PC-3 (cell line): ENCODE data around the gene LZTFL1. TPM values are rescaled to one million over a fixed set of nuclear protein-coding genes. Genes with fewer than 3 reads are reported as not detected.

Experiments used
- ATAC-seq: fragments of 200-7000 bp; cut with Tn5 transposase; 2 replicates; pipeline ENCODE4 v1.9.1; 2020; ENCODE audit warnings: mild to moderate bottlenecking, moderate library complexity
- BruUV-seq: library from RNA; stranded (reverse); fragments of 400-500 nt; replicated peaks from 2 replicates; lab custom pipeline; 2021; lab: Mats Ljungman, UMichigan
- CTCF ChIA-PET: fragments of 300-600 bp; sonication (Branson Sonifier 250); formaldehyde crosslinking; loops from one replicate; lab custom pipeline; 2022; ENCODE audit warnings: antibody characterized with exemption; lab: Charles Lee
- POLR2A ChIA-PET: fragments of 300-600 bp; sonication (Branson Sonifier 250); formaldehyde crosslinking; loops from one replicate; lab custom pipeline; 2022; ENCODE audit warnings: antibody characterized with exemption; ENCODE audit not compliant: unreplicated experiment; lab: Charles Lee
- DNase-seq: peaks from one replicate; pipeline ENCODE4 v3.0.0-alpha.2; 2015
- H2AFZ ChIP-seq: fragments of 300-600 bp; sonication (generic); 2 replicates; pipeline ENCODE4 v1.6.0; 2016; ENCODE audit warnings: antibody characterized with exemption, low read length
- H3F3A ChIP-seq: fragments of 300-600 bp; sonication (generic); one replicate; pipeline ENCODE4 v1.6.0; 2017; ENCODE audit warnings: antibody characterized with exemption, low read length, control low read depth, mild to moderate bottlenecking; ENCODE audit not compliant: unreplicated experiment
- H3K27ac ChIP-seq: fragments of 300-600 bp; sonication (generic); 2 replicates; pipeline ENCODE4 v1.5.1; 2016; ENCODE audit warnings: mild to moderate bottlenecking, low read length
- H3K27me3 ChIP-seq: fragments of 300-600 bp; sonication (generic); 2 replicates; pipeline ENCODE4 v1.6.1; 2016; ENCODE audit warnings: low read length, mixed read lengths
- H3K36me3 ChIP-seq: fragments of 300-600 bp; sonication (generic); 2 replicates; pipeline ENCODE4 v1.6.1; 2016; ENCODE audit warnings: low read depth, mixed run types, low read length, mixed read lengths
- H3K4me1 ChIP-seq: fragments of 300-600 bp; sonication (generic); 2 replicates; pipeline ENCODE4 v1.5.1; 2016; ENCODE audit warnings: low read length; ENCODE audit not compliant: insufficient read depth
- H3K4me2 ChIP-seq: fragments of 300-600 bp; sonication (generic); 2 replicates; pipeline ENCODE4 v1.6.0; 2016; ENCODE audit warnings: low read length
- H3K4me3 ChIP-seq: fragments of 300-600 bp; sonication (generic); 2 replicates; pipeline ENCODE4 v1.5.1; 2016; ENCODE audit warnings: mild to moderate bottlenecking, low read length, mixed read lengths
- H3K79me2 ChIP-seq: fragments of 300-600 bp; sonication (generic); 2 replicates; pipeline ENCODE4 v1.6.1; 2017; ENCODE audit warnings: low read length, mixed read lengths
- H3K9ac ChIP-seq: fragments of 300-600 bp; sonication (generic); 2 replicates; pipeline ENCODE4 v1.6.0; 2016; ENCODE audit warnings: mild to moderate bottlenecking, low read length
- H3K9me2 ChIP-seq: fragments of 300-600 bp; sonication (generic); replicated peaks from 2 replicates; pipeline ENCODE4 v1.6.1; 2016; ENCODE audit warnings: mixed run types, low read length, mixed read lengths
- H3K9me3 ChIP-seq: fragments of 300-600 bp; sonication (generic); 2 replicates; pipeline ENCODE4 v1.6.1; 2016; ENCODE audit warnings: low read length, mixed read lengths
- H4K20me1 ChIP-seq: fragments of 300-600 bp; sonication (generic); 2 replicates; pipeline ENCODE4 v1.6.1; 2016; ENCODE audit warnings: low read length, mixed read lengths
- CTCF ChIP-seq: fragments of 300-600 bp; sonication (generic); conservative IDR thresholded peaks from 2 replicates; pipeline ENCODE4 v1.5.1; 2017; ENCODE audit warnings: antibody characterized with exemption, low read depth, mild to moderate bottlenecking, low read length
- EZH2 ChIP-seq: fragments of 300-600 bp; sonication (generic); IDR thresholded peaks from one replicate; pipeline ENCODE4 v1.6.1; 2017; ENCODE audit warnings: antibody characterized with exemption, mild to moderate bottlenecking, low read length; ENCODE audit not compliant: unreplicated experiment
- EZH2phosphoT487 ChIP-seq: fragments of 300-600 bp; sonication (generic); IDR thresholded peaks from 2 replicates; pipeline ENCODE4 v1.6.1; 2018; ENCODE audit warnings: mild to moderate bottlenecking, antibody characterized with exemption, low read length, borderline replicate concordance
- intact Hi-C: fragments of 100-400 bp; cut with micrococcal nuclease; formaldehyde crosslinking; loops from 2 replicates; pipeline ENCODE4 v1.9.0; 2023
- total RNA-seq: library from RNA; depleted of rRNA; stranded (reverse); fragments of >200 nt; gene quantifications from 2 replicates; pipeline ENCODE4 v1.2.3, GENCODE V29; 2014

The LZTFL1 gene
- total RNA-seq, 1 experiment from 2014 or later, result 14.2 TPM

GRCh38 chr3:45826908-45827307 lies 15.0 kb downstream of the LZTFL1 start:
- H3F3A ChIP-seq, result no peaks in the 10 kb centered on the region
- H3K4me1 ChIP-seq, result no peaks in the 10 kb centered on the region
- H3K9me2 ChIP-seq, result no peaks in the 10 kb centered on the region
- ChIA-PET CTCF (interaction anchor here (0.7 kb wide), 1 partner anchor 14 kb away, joined by 3 read pairs; no protein-coding TSS in a partner anchor), POLR2A (no interaction called here)
- no peak overlapping the region for H3K27ac ChIP-seq
- H3K9ac ChIP-seq, result no peak overlapping the region
- TF ChIP-seq CTCF (no peak), EZH2phosphoT487 (no peak), EZH2 (no peak)
- BruUV-seq, result no TSS peak
- H4K20me1 ChIP-seq, result no peaks in the 10 kb centered on the region
- no peak overlapping the region for H2AFZ ChIP-seq
- no peak for DNase-seq
- no peaks in the 10 kb centered on the region for H3K27me3 ChIP-seq
- peaks cover 8% of the 10 kb centered on the region; the same call in 1 of the 2 replicates for H3K36me3 ChIP-seq
- no peak overlapping the region for H3K4me2 ChIP-seq
- intact Hi-C loops, result no loop called here
- H3K9me3 ChIP-seq, result no peaks in the 10 kb centered on the region
- H3K4me3 ChIP-seq, result no peak overlapping the region
- no peak for ATAC-seq
- no peaks in the 10 kb centered on the region for H3K79me2 ChIP-seq

GRCh38 chr3:45826321-45826720 lies 15.6 kb downstream of the LZTFL1 start:
- 0 out of 2 replicates have a peak, but pooled peaks have one; percentile 22 for ATAC-seq
- Histone ChIP-seq H3K4me2 (no peak overlapping the region), H3F3A (no peaks in the 10 kb centered on the region), H3K27me3 (no peaks in the 10 kb centered on the region), H3K4me3 (no peak overlapping the region), H3K4me1 (no peaks in the 10 kb centered on the region), H3K9ac (no peak overlapping the region), H3K9me2 (no peaks in the 10 kb centered on the region), H3K9me3 (no peaks in the 10 kb centered on the region), H3K27ac (no peak overlapping the region), H4K20me1 (no peaks in the 10 kb centered on the region), H2AFZ (no peak overlapping the region), H3K36me3 (peaks cover 8% of the 10 kb centered on the region; the same call in 1 of the 2 replicates), H3K79me2 (no peaks in the 10 kb centered on the region)
- ChIA-PET POLR2A (interaction anchor here (0.6 kb wide), 1 partner anchor 17 kb away, joined by 3 read pairs; no protein-coding TSS in a partner anchor), CTCF (interaction anchor here (0.7 kb wide), 1 partner anchor 15 kb away, joined by 3 read pairs; no protein-coding TSS in a partner anchor)
- BruUV-seq, result no TSS peak
- TF ChIP-seq EZH2 (no peak), CTCF (no peak), EZH2phosphoT487 (no peak)
- DNase-seq, result no peak
- intact Hi-C loops, result no loop called here

GRCh38 chr3:45821127-45821526 lies 20.8 kb downstream of the LZTFL1 start:
- no peak overlapping the region for H3K4me3 ChIP-seq
- no peaks in the 10 kb centered on the region for H4K20me1 ChIP-seq
- intact Hi-C loops, result no loop called here
- POLR2A ChIA-PET, result no interaction called here
- DNase-seq (no peak), ATAC-seq (no peak)
- CTCF ChIA-PET, result no interaction called here
- BruUV-seq, result no TSS peak
- H3K9me2 ChIP-seq, result no peaks in the 10 kb centered on the region
- H3K4me1 ChIP-seq, result peaks cover 36% of the 10 kb centered on the region
- H3K9ac ChIP-seq, result no peak overlapping the region
- H3K27ac ChIP-seq, result no peak overlapping the region
- no peaks in the 10 kb centered on the region for H3K79me2 ChIP-seq
- peaks cover 12% of the 10 kb centered on the region for H3F3A ChIP-seq
- no peak overlapping the region for H2AFZ ChIP-seq
- no peak overlapping the region for H3K4me2 ChIP-seq
- H3K36me3 ChIP-seq, result no peaks in the 10 kb centered on the region
- H3K9me3 ChIP-seq, result no peaks in the 10 kb centered on the region
- TF ChIP-seq EZH2phosphoT487 (no peak), CTCF (no peak), EZH2 (no peak)
- no peaks in the 10 kb centered on the region for H3K27me3 ChIP-seq
